A375 (cell line): ENCODE data around the gene TCF20. TPM values are rescaled to one million over a fixed set of nuclear protein-coding genes. Genes with fewer than 3 reads are reported as not detected.

Experiments
- total RNA-seq: library from RNA; depleted of rRNA; stranded (reverse); fragments of >200 nt; shearing (Covaris generic); gene quantifications from 2 replicates; pipeline ENCODE4 v1.2.3, GENCODE V29; 2014; rRNA removed

TCF20 gene
- 36.0 and 37.0 TPM in 2 replicates for total RNA-seq

DNA sequence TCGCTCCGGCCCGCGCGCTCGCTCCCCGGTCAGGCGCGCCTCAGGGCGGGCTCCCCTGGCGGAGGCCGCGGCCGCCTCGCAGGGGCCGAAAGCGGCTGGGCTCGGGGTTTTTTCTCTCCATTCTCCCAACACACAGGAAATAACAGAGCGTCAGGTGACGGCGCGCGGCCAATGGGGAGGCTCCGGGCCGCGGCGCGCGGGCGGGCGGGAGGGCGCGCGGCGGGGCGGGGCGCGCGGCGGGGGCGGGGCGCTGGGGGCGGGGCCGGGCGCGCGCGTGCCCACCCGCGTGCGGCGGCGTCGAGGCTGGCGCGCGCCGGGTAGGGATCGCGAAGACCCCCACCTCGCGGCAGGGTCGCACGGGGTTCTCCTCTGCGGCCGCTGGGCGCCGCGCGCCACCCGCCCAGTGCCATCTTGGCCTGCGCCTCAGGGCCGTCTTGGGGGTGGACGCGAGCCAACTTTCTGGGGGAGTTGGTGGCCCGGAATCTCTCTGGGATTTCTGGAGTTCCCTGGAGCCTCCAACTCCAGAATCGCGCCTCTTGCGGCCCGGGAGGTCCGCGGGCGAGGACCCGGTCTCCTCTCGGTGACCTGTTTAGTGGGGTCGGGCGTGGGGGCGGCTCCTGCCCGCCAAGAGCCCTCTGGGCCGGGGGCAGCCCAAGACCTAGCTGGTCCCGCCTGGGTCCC, at the start of gene TCF20:
Gene TCF20, minus strand, starts transcription at position 144 of the 681 bp plus-strand sequence. CDS start 55,348 bp downstream, outside the sequence.

Other genes starting within 250 kb of the TCF20 start
- 12.4 and 12.5 TPM in 2 replicates for gene NAGA, start 199.8 kb downstream of the TCF20 start, total RNA-seq
- gene PHETA2, start 196.4 kb downstream of the TCF20 start, total RNA-seq: 0.03 TPM in 1 of 2 replicates, not detected in the other
- gene SMDT1, start 191.0 kb downstream of the TCF20 start, total RNA-seq: 9.1 and 15.2 TPM in 2 replicates
- gene NDUFA6, start 179.9 kb downstream of the TCF20 start, total RNA-seq: 60.2 and 64.0 TPM in 2 replicates
- 0.45 TPM in 2 replicates for gene CYP2D6, start 139.8 kb downstream of the TCF20 start, total RNA-seq
- gene NFAM1, start 161.8 kb upstream of the TCF20 start, total RNA-seq: not detected in 2 replicates
- 49.3 and 49.4 TPM in 2 replicates for gene RRP7A, start 249.1 kb upstream of the TCF20 start, total RNA-seq